Chondrocyte (in vitro differentiated cells): ENCODE results near the gene ZNF580. TPM values are rescaled to one million over a fixed set of nuclear protein-coding genes. Genes with fewer than 3 reads are reported as not detected.

Source experiments
- DNase-seq: peaks from one replicate; pipeline ENCODE4 v3.0.0; 2021; ENCODE audit warnings: mixed read lengths, low spot score
- H3K27ac Mint-ChIP-seq: one replicate; pipeline ENCODE4 v1.8.0; 2021; ENCODE audit warnings: mild to moderate bottlenecking, moderate library complexity, mixed read lengths; ENCODE audit not compliant: unreplicated experiment
- H3K27me3 Mint-ChIP-seq: 2 replicates; pipeline ENCODE4 v1.8.0; 2021; ENCODE audit warnings: low read depth, mixed read lengths
- H3K36me3 Mint-ChIP-seq: 2 replicates; pipeline ENCODE4 v1.8.0; 2021; ENCODE audit warnings: low read depth, mixed read lengths
- H3K4me1 Mint-ChIP-seq: 2 replicates; pipeline ENCODE4 v1.8.0; 2021; ENCODE audit warnings: low read depth, mild to moderate bottlenecking, mixed read lengths
- H3K4me3 Mint-ChIP-seq: one replicate; pipeline ENCODE4 v1.8.0; 2021; ENCODE audit warnings: mild to moderate bottlenecking, moderate library complexity, mixed read lengths; ENCODE audit not compliant: unreplicated experiment
- H3K9me3 Mint-ChIP-seq: 2 replicates; pipeline ENCODE4 v1.8.0; 2021; ENCODE audit warnings: low read depth, mixed read lengths
- CTCF ChIP-seq: fragments of 200-600 bp; sonication (generic); IDR thresholded peaks from 2 replicates; pipeline ENCODE4 v1.5.0; 2021; ENCODE audit warnings: antibody characterized with exemption, mild to moderate bottlenecking, moderate library complexity
- total RNA-seq: library from RNA; stranded (reverse); gene quantifications from 3 replicates; pipeline ENCODE4 v1.2.1, GENCODE V29; 2021

The ZNF580 gene
- total RNA-seq, 1 donor from 2014 or later, result 45.0 TPM

DNA sequence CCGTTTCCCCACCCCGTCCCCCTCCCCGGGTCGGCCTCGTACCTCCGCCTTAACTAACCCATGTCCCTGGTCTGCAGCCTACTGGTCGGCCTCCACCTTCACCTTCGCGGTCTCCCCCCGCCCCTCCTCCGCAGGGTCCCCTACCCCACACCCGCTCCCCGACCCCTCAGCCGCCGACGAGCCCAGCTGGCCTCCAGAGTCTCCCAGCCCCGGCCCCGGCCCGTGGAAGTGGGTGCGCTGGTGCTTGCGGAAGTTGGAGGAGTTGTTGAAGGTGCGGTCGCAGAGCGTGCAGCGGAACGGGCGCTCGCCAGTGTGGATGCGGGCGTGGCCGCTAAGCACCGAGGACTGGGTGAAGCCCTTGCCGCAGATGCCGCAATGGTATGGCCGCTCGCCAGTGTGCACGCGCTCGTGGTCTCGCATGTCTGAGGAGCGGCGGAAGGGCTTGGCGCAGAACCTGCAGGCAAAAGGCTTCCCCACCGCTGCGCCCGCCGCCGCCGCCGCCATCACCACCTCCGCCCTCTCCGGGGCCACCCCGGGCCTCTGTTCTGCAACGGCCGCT lies 19.1 kb upstream of the ZNF580 start:
- H3K4me3 Mint-ChIP-seq, result no peak overlapping the region
- H3K27ac Mint-ChIP-seq, result no peak overlapping the region
- no peaks in the 10 kb centered on the region for H3K27me3 Mint-ChIP-seq
- no peak for DNase-seq
- TF ChIP-seq CTCF, result no peak
- no peaks in the 10 kb centered on the region for H3K9me3 Mint-ChIP-seq
- H3K36me3 Mint-ChIP-seq, result peaks cover 10% of the 10 kb centered on the region
- H3K4me1 Mint-ChIP-seq, result peaks cover 18% of the 10 kb centered on the region

DNA sequence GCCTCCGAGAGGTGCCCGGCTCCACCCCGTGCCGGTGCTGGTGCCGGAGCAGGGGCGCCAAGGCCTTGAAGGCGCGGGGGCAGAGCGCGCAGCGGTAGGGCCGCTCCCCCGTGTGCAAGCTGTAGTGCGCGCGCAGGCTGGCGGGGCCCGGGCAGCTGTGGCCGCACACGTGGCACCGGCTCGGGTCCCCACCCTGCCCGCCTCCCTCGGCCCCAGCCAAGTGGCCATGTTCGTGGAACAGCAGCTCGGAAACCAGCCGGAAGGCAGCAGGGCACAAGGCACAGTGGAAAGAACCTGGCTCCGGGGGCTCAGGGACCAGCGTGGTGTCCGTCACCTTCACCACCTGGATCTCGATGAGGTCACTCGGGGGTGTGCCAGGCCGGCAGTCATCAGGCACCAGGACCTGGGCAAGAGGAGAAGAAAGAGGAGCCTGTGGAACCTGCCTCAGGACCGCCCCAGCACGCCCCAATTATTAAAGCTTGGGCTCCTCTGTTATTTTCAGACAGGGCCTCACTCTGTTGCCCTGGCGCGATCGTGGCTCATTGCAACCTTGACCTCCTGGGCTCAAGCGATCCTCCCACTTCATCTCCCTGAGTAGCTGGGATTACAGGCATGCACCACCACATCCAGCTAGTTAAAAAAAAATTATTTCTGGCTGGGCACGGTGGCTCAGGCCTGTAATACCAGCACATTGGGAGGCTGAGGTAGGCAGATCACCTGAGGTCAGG lies 18.4 kb upstream of the ZNF580 start:
- DNase-seq, result no peak

GRCh38 chr19:55623130-55623529 lies 17.7 kb upstream of the ZNF580 start:
- TF ChIP-seq CTCF, result no peak
- peaks cover 4% of the 10 kb centered on the region for H3K36me3 Mint-ChIP-seq
- no peak overlapping the region for H3K4me3 Mint-ChIP-seq
- H3K4me1 Mint-ChIP-seq, result peaks cover 18% of the 10 kb centered on the region
- no peak for DNase-seq
- H3K9me3 Mint-ChIP-seq, result no peaks in the 10 kb centered on the region
- H3K27ac Mint-ChIP-seq, result no peak overlapping the region
- H3K27me3 Mint-ChIP-seq, result no peaks in the 10 kb centered on the region

More for the DNA sequence above, 18.4 kb upstream of the ZNF580 start:
- H3K27me3 Mint-ChIP-seq, result no peaks in the 10 kb centered on the region
- no peak overlapping the region for H3K27ac Mint-ChIP-seq
- H3K36me3 Mint-ChIP-seq, result peaks cover 6% of the 10 kb centered on the region
- peaks cover 18% of the 10 kb centered on the region for H3K4me1 Mint-ChIP-seq
- H3K4me3 Mint-ChIP-seq, result no peak overlapping the region
- no peak for TF ChIP-seq CTCF
- H3K9me3 Mint-ChIP-seq, result no peaks in the 10 kb centered on the region

- H3K4me1 Mint-ChIP-seq, result peaks cover 18% of the 10 kb centered on the region
- no peak for TF ChIP-seq CTCF
- H3K27ac Mint-ChIP-seq, result peak overlapping the region; percentile 4
- peaks cover 4% of the 10 kb centered on the region for H3K36me3 Mint-ChIP-seq
- no peak for DNase-seq
- peak overlapping the region; percentile 87 for H3K4me3 Mint-ChIP-seq
- H3K9me3 Mint-ChIP-seq, result no peaks in the 10 kb centered on the region
- no peaks in the 10 kb centered on the region for H3K27me3 Mint-ChIP-seq
These were observed 17.2 kb upstream of the ZNF580 start for GRCh38 chr19:55623561-55623960.

- peaks cover 18% of the 10 kb centered on the region for H3K4me1 Mint-ChIP-seq
- H3K27ac Mint-ChIP-seq, result peak within 1 kb of the TSS; percentile 99
- DNase-seq, result peak; percentile 94
- no peak for TF ChIP-seq CTCF
- H3K36me3 Mint-ChIP-seq, result peaks cover 4% of the 10 kb centered on the region
- H3K9me3 Mint-ChIP-seq, result no peaks in the 10 kb centered on the region
- no peaks in the 10 kb centered on the region for H3K27me3 Mint-ChIP-seq
- peak within 1 kb of the TSS; percentile 87 for H3K4me3 Mint-ChIP-seq
These were observed 16.4 kb upstream of the ZNF580 start, which contains the start of gene ZNF784 for GRCh38 chr19:55624109-55625003. Gene ZNF784, minus strand, starts transcription at chr19:55624566. Its CDS starts 5 bp downstream, at chr19:55624561.
